PC-3 (cell line): Measurements from ENCODE around the gene TNP2. TPM values are rescaled to one million over a fixed set of nuclear protein-coding genes. Genes with fewer than 3 reads are reported as not detected.

Experiments
- ATAC-seq: fragments of 200-7000 bp; cut with Tn5 transposase; 2 replicates; pipeline ENCODE4 v1.9.1; 2020; ENCODE audit warnings: mild to moderate bottlenecking, moderate library complexity
- BruUV-seq: library from RNA; stranded (reverse); fragments of 400-500 nt; replicated peaks from 2 replicates; lab custom pipeline; 2021; lab: Mats Ljungman, UMichigan
- CTCF ChIA-PET: fragments of 300-600 bp; sonication (Branson Sonifier 250); formaldehyde crosslinking; loops from one replicate; lab custom pipeline; 2022; ENCODE audit warnings: antibody characterized with exemption; lab: Charles Lee
- POLR2A ChIA-PET: fragments of 300-600 bp; sonication (Branson Sonifier 250); formaldehyde crosslinking; loops from one replicate; lab custom pipeline; 2022; ENCODE audit warnings: antibody characterized with exemption; ENCODE audit not compliant: unreplicated experiment; lab: Charles Lee
- DNase-seq: peaks from one replicate; pipeline ENCODE4 v3.0.0-alpha.2; 2015
- H2AFZ ChIP-seq: fragments of 300-600 bp; sonication (generic); 2 replicates; pipeline ENCODE4 v1.6.0; 2016; ENCODE audit warnings: antibody characterized with exemption, low read length
- H3F3A ChIP-seq: fragments of 300-600 bp; sonication (generic); one replicate; pipeline ENCODE4 v1.6.0; 2017; ENCODE audit warnings: antibody characterized with exemption, low read length, control low read depth, mild to moderate bottlenecking; ENCODE audit not compliant: unreplicated experiment
- H3K27ac ChIP-seq: fragments of 300-600 bp; sonication (generic); 2 replicates; pipeline ENCODE4 v1.5.1; 2016; ENCODE audit warnings: mild to moderate bottlenecking, low read length
- H3K27me3 ChIP-seq: fragments of 300-600 bp; sonication (generic); 2 replicates; pipeline ENCODE4 v1.6.1; 2016; ENCODE audit warnings: low read length, mixed read lengths
- H3K36me3 ChIP-seq: fragments of 300-600 bp; sonication (generic); 2 replicates; pipeline ENCODE4 v1.6.1; 2016; ENCODE audit warnings: low read depth, mixed run types, low read length, mixed read lengths
- H3K4me1 ChIP-seq: fragments of 300-600 bp; sonication (generic); 2 replicates; pipeline ENCODE4 v1.5.1; 2016; ENCODE audit warnings: low read length; ENCODE audit not compliant: insufficient read depth
- H3K4me2 ChIP-seq: fragments of 300-600 bp; sonication (generic); 2 replicates; pipeline ENCODE4 v1.6.0; 2016; ENCODE audit warnings: low read length
- H3K4me3 ChIP-seq: fragments of 300-600 bp; sonication (generic); 2 replicates; pipeline ENCODE4 v1.5.1; 2016; ENCODE audit warnings: mild to moderate bottlenecking, low read length, mixed read lengths
- H3K79me2 ChIP-seq: fragments of 300-600 bp; sonication (generic); 2 replicates; pipeline ENCODE4 v1.6.1; 2017; ENCODE audit warnings: low read length, mixed read lengths
- H3K9ac ChIP-seq: fragments of 300-600 bp; sonication (generic); 2 replicates; pipeline ENCODE4 v1.6.0; 2016; ENCODE audit warnings: mild to moderate bottlenecking, low read length
- H3K9me2 ChIP-seq: fragments of 300-600 bp; sonication (generic); replicated peaks from 2 replicates; pipeline ENCODE4 v1.6.1; 2016; ENCODE audit warnings: mixed run types, low read length, mixed read lengths
- H3K9me3 ChIP-seq: fragments of 300-600 bp; sonication (generic); 2 replicates; pipeline ENCODE4 v1.6.1; 2016; ENCODE audit warnings: low read length, mixed read lengths
- H4K20me1 ChIP-seq: fragments of 300-600 bp; sonication (generic); 2 replicates; pipeline ENCODE4 v1.6.1; 2016; ENCODE audit warnings: low read length, mixed read lengths
- EZH2 ChIP-seq: fragments of 300-600 bp; sonication (generic); IDR thresholded peaks from one replicate; pipeline ENCODE4 v1.6.1; 2017; ENCODE audit warnings: antibody characterized with exemption, mild to moderate bottlenecking, low read length; ENCODE audit not compliant: unreplicated experiment
- EZH2phosphoT487 ChIP-seq: fragments of 300-600 bp; sonication (generic); IDR thresholded peaks from 2 replicates; pipeline ENCODE4 v1.6.1; 2018; ENCODE audit warnings: mild to moderate bottlenecking, antibody characterized with exemption, low read length, borderline replicate concordance
- intact Hi-C: fragments of 100-400 bp; cut with micrococcal nuclease; formaldehyde crosslinking; loops from 2 replicates; pipeline ENCODE4 v1.9.0; 2023
- total RNA-seq: library from RNA; depleted of rRNA; stranded (reverse); fragments of >200 nt; gene quantifications from 2 replicates; pipeline ENCODE4 v1.2.3, GENCODE V29; 2014
- TF ChIP-seq, protein P1 (sequence below): fragments of 300-600 bp; sonication (generic); conservative IDR thresholded peaks from 2 replicates; pipeline ENCODE4 v1.5.1; 2017; ENCODE audit warnings: antibody characterized with exemption, low read depth, mild to moderate bottlenecking, low read length

The TNP2 gene
- total RNA-seq, 1 experiment from 2014 or later, result not detected

DNA sequence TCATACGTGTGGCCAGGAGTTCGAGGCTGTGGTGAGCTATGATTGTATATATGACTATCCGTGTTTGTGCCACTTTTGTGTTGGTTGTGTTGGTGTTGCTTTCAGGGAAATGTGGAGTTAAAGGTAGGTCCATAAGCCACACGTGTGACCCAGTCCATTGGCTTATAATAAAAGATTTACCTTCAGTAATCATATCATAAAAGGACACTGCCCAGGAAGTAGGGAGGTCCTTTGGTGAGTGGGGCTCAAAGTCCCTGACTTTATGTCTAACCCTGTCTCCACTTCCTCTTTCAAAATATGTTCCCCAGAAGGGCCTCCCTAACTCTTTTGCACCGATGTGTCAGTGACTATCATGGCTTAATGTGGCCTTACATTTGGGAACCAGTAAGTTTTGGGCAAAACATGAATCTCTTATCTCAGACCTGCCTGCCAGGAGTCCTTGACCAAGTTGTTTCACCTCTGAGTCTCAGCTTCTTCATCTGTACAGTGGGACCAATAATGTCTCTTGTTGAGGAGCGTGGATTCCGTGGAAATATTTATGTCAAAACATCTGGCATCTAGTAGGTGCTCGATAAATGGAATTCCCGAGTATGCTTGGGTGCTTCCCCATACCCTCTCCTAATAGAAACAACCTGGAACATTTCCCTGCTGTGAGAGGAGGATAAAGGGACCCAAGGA lies 4.8 kb downstream of the TNP2 start:
- Histone ChIP-seq H2AFZ (no peak overlapping the region), H3K4me1 (no peaks in the 10 kb centered on the region), H3K4me3 (no peak overlapping the region), H3K4me2 (no peak overlapping the region), H3K9me3 (no peaks in the 10 kb centered on the region), H3K27me3 (no peaks in the 10 kb centered on the region), H3K36me3 (no peaks in the 10 kb centered on the region), H3K9ac (no peak overlapping the region), H3K9me2 (no peaks in the 10 kb centered on the region), H4K20me1 (no peaks in the 10 kb centered on the region), H3K79me2 (no peaks in the 10 kb centered on the region), H3F3A (no peaks in the 10 kb centered on the region), H3K27ac (no peak overlapping the region)
- no TSS peak for BruUV-seq
- TF ChIP-seq EZH2phosphoT487 (no peak), EZH2 (no peak)
- TF ChIP-seq, protein P1, sequence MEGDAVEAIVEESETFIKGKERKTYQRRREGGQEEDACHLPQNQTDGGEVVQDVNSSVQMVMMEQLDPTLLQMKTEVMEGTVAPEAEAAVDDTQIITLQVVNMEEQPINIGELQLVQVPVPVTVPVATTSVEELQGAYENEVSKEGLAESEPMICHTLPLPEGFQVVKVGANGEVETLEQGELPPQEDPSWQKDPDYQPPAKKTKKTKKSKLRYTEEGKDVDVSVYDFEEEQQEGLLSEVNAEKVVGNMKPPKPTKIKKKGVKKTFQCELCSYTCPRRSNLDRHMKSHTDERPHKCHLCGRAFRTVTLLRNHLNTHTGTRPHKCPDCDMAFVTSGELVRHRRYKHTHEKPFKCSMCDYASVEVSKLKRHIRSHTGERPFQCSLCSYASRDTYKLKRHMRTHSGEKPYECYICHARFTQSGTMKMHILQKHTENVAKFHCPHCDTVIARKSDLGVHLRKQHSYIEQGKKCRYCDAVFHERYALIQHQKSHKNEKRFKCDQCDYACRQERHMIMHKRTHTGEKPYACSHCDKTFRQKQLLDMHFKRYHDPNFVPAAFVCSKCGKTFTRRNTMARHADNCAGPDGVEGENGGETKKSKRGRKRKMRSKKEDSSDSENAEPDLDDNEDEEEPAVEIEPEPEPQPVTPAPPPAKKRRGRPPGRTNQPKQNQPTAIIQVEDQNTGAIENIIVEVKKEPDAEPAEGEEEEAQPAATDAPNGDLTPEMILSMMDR, result no peak
- POLR2A ChIA-PET, result no interaction called here
- CTCF ChIA-PET, result no interaction called here
- ATAC-seq, result no peak
- intact Hi-C loops, result no loop called here
- DNase-seq, result no peak

- Histone ChIP-seq H3K27me3 (no peaks in the 10 kb centered on the region), H3K27ac (no peak overlapping the region), H3K36me3 (no peaks in the 10 kb centered on the region), H3K4me1 (no peaks in the 10 kb centered on the region), H4K20me1 (no peaks in the 10 kb centered on the region), H3K4me3 (no peak overlapping the region), H3K9me3 (no peaks in the 10 kb centered on the region), H3K79me2 (no peaks in the 10 kb centered on the region), H2AFZ (no peak overlapping the region), H3K9ac (no peak overlapping the region), H3K4me2 (no peak overlapping the region), H3F3A (no peaks in the 10 kb centered on the region), H3K9me2 (no peaks in the 10 kb centered on the region)
- intact Hi-C loops, result no loop called here
- TF ChIP-seq EZH2phosphoT487 (no peak), EZH2 (no peak)
- TF ChIP-seq, protein P1, result no peak
- no peak for ATAC-seq
- POLR2A ChIA-PET, result no interaction called here
- no TSS peak for BruUV-seq
- CTCF ChIA-PET, result no interaction called here
- no peak for DNase-seq
Measured at GRCh38 chr16:11263737-11264136, 5.4 kb downstream of the TNP2 start.

DNA sequence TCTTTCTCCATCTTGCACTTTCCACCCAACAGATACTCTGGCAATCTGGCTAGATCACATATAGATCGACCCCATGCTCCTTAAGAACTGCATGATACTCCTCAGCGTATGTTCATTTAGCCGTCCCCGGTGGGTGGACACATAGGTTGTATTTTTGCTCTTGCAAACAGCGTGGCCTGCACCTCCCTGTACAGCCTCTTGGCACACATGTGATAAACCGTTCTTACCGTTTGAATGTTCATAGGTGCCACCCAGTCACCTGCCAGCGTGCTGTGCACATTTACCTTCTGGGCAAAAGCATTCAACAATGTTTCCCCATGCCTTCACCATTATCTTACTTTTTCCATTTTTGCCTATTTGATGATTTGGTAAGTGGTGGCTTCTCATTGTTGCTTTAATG lies 6.2 kb downstream of the TNP2 start:
- BruUV-seq, result no TSS peak
- POLR2A ChIA-PET, result no interaction called here
- TF ChIP-seq EZH2, result no peak
- TF ChIP-seq, protein P1, result no peak
- no peak for TF ChIP-seq EZH2phosphoT487

More for the DNA sequence above, 6.2 kb downstream of the TNP2 start:
- no peak overlapping the region for H3K4me3 ChIP-seq
- H4K20me1 ChIP-seq, result no peaks in the 10 kb centered on the region
- no peaks in the 10 kb centered on the region for H3K9me2 ChIP-seq
- H3K4me1 ChIP-seq, result no peaks in the 10 kb centered on the region
- H3K4me2 ChIP-seq, result no peak overlapping the region
- no peak overlapping the region for H2AFZ ChIP-seq
- H3K79me2 ChIP-seq, result no peaks in the 10 kb centered on the region
- no peak overlapping the region for H3K9ac ChIP-seq
- no peaks in the 10 kb centered on the region for H3K9me3 ChIP-seq
- CTCF ChIA-PET, result no interaction called here
- H3K27ac ChIP-seq, result no peak overlapping the region
- no peaks in the 10 kb centered on the region for H3K36me3 ChIP-seq
- ATAC-seq (no peak), DNase-seq (no peak)
- no peaks in the 10 kb centered on the region for H3K27me3 ChIP-seq
- H3F3A ChIP-seq, result no peaks in the 10 kb centered on the region
- intact Hi-C loops, result no loop called here
